WTC11 (cell line): ENCODE data around the gene LDLRAD4.

Experiments used
- ATF1 ChIP-seq: sonication (generic); formaldehyde crosslinking; IDR thresholded peaks from 2 replicates; pipeline ENCODE4 v1.8.1; 2023; ENCODE audit warnings: mild to moderate bottlenecking, moderate library complexity, missing genetic modification reagents
- FOXP1 ChIP-seq: sonication (generic); formaldehyde crosslinking; IDR thresholded peaks from 2 replicates; pipeline ENCODE4 v1.8.0; 2022; ENCODE audit warnings: missing genetic modification reagents, mild to moderate bottlenecking, moderate library complexity, borderline replicate concordance
- GABPB1 ChIP-seq: sonication (generic); formaldehyde crosslinking; IDR thresholded peaks from 2 replicates; pipeline ENCODE4 v1.8.1; 2023; ENCODE audit warnings: mild to moderate bottlenecking, missing genetic modification reagents
- OVOL2 ChIP-seq: fragments of 250-450 bp; sonication (Bioruptor Pico); IDR thresholded peaks from 2 replicates; pipeline ENCODE4 v1.9.0; 2021; ENCODE audit warnings: mild to moderate bottlenecking, borderline replicate concordance
- RELA ChIP-seq: sonication (generic); formaldehyde crosslinking; IDR thresholded peaks from 2 replicates; pipeline ENCODE4 v1.8.1; 2022; ENCODE audit warnings: missing genetic modification reagents, mild to moderate bottlenecking, borderline replicate concordance
- TF ChIP-seq, protein P1 (sequence below): fragments of 200-600 bp; IDR thresholded peaks from 2 replicates; pipeline ENCODE4 v1.8.0; 2022; ENCODE audit warnings: antibody characterized with exemption
- TF ChIP-seq, protein P2 (sequence below): sonication (generic); formaldehyde crosslinking; conservative IDR thresholded peaks from 2 replicates; pipeline ENCODE4 v1.8.1; 2023; ENCODE audit warnings: mild to moderate bottlenecking, low read depth, missing genetic modification reagents, moderate library complexity
- TF ChIP-seq, protein P3 (sequence below): fragments of 250-450 bp; sonication (Bioruptor Pico); IDR thresholded peaks from 2 replicates; pipeline ENCODE4 v1.8.0; 2021; ENCODE audit warnings: mild to moderate bottlenecking
- TF ChIP-seq, protein P4 (sequence below): sonication (generic); formaldehyde crosslinking; IDR thresholded peaks from 2 replicates; pipeline ENCODE4 v1.8.0; 2022; ENCODE audit warnings: mild to moderate bottlenecking, missing genetic modification reagents
- TF ChIP-seq, protein P5 (sequence below): sonication (generic); formaldehyde crosslinking; IDR thresholded peaks from 2 replicates; pipeline ENCODE4 v1.8.0; 2023; ENCODE audit warnings: missing genetic modification reagents
- TF ChIP-seq, protein P6 (sequence below): sonication (generic); formaldehyde crosslinking; IDR thresholded peaks from 2 replicates; pipeline ENCODE4 v1.8.1; 2023; ENCODE audit warnings: mild to moderate bottlenecking, missing genetic modification reagents, moderate library complexity
- TF ChIP-seq, protein P7 (sequence below): sonication (generic); formaldehyde crosslinking; IDR thresholded peaks from 2 replicates; pipeline ENCODE4 v1.8.1; 2022; ENCODE audit warnings: low read depth, mild to moderate bottlenecking, moderate library complexity, missing genetic modification reagents, borderline replicate concordance

DNA sequence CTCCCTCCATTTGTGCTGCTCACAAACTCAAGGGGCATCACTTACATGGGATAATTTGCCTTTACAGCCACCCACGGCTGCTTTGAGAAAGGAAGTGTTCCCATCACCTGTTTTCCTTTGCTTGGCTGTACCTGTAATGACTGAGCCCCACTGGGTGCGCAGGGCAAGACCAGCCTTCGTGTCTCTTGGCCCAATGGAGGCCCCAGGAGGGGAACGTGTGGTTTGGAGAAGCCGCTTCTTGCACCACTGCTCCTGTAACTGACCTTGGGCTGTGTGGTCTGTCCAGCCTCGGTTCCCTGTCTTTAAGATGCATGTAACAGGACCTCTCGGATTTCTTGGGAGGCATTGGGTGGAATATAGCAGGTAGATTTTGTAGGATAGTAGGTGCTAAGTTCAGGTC is 41.1 kb downstream of the LDLRAD4 start:
- TF ChIP-seq, protein P1, sequence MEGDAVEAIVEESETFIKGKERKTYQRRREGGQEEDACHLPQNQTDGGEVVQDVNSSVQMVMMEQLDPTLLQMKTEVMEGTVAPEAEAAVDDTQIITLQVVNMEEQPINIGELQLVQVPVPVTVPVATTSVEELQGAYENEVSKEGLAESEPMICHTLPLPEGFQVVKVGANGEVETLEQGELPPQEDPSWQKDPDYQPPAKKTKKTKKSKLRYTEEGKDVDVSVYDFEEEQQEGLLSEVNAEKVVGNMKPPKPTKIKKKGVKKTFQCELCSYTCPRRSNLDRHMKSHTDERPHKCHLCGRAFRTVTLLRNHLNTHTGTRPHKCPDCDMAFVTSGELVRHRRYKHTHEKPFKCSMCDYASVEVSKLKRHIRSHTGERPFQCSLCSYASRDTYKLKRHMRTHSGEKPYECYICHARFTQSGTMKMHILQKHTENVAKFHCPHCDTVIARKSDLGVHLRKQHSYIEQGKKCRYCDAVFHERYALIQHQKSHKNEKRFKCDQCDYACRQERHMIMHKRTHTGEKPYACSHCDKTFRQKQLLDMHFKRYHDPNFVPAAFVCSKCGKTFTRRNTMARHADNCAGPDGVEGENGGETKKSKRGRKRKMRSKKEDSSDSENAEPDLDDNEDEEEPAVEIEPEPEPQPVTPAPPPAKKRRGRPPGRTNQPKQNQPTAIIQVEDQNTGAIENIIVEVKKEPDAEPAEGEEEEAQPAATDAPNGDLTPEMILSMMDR: no peak
- TF ChIP-seq RELA (CRISPR knock-in tag) (no peak), ATF1 (CRISPR knock-in tag) (no peak), FOXP1 (no peak), OVOL2 (CRISPR knock-in tag) (no peak), GABPB1 (CRISPR knock-in tag) (no peak)
- TF ChIP-seq, protein P2, sequence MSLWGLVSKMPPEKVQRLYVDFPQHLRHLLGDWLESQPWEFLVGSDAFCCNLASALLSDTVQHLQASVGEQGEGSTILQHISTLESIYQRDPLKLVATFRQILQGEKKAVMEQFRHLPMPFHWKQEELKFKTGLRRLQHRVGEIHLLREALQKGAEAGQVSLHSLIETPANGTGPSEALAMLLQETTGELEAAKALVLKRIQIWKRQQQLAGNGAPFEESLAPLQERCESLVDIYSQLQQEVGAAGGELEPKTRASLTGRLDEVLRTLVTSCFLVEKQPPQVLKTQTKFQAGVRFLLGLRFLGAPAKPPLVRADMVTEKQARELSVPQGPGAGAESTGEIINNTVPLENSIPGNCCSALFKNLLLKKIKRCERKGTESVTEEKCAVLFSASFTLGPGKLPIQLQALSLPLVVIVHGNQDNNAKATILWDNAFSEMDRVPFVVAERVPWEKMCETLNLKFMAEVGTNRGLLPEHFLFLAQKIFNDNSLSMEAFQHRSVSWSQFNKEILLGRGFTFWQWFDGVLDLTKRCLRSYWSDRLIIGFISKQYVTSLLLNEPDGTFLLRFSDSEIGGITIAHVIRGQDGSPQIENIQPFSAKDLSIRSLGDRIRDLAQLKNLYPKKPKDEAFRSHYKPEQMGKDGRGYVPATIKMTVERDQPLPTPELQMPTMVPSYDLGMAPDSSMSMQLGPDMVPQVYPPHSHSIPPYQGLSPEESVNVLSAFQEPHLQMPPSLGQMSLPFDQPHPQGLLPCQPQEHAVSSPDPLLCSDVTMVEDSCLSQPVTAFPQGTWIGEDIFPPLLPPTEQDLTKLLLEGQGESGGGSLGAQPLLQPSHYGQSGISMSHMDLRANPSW (CRISPR knock-in tag): no peak
- TF ChIP-seq, protein P3, sequence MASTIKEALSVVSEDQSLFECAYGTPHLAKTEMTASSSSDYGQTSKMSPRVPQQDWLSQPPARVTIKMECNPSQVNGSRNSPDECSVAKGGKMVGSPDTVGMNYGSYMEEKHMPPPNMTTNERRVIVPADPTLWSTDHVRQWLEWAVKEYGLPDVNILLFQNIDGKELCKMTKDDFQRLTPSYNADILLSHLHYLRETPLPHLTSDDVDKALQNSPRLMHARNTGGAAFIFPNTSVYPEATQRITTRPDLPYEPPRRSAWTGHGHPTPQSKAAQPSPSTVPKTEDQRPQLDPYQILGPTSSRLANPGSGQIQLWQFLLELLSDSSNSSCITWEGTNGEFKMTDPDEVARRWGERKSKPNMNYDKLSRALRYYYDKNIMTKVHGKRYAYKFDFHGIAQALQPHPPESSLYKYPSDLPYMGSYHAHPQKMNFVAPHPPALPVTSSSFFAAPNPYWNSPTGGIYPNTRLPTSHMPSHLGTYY (CRISPR knock-in tag): no peak
- TF ChIP-seq, protein P4, sequence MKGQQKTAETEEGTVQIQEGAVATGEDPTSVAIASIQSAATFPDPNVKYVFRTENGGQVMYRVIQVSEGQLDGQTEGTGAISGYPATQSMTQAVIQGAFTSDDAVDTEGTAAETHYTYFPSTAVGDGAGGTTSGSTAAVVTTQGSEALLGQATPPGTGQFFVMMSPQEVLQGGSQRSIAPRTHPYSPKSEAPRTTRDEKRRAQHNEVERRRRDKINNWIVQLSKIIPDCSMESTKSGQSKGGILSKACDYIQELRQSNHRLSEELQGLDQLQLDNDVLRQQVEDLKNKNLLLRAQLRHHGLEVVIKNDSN (CRISPR knock-in tag): no peak
- TF ChIP-seq, protein P5, sequence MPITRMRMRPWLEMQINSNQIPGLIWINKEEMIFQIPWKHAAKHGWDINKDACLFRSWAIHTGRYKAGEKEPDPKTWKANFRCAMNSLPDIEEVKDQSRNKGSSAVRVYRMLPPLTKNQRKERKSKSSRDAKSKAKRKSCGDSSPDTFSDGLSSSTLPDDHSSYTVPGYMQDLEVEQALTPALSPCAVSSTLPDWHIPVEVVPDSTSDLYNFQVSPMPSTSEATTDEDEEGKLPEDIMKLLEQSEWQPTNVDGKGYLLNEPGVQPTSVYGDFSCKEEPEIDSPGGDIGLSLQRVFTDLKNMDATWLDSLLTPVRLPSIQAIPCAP (CRISPR knock-in tag): no peak
- TF ChIP-seq, protein P6, sequence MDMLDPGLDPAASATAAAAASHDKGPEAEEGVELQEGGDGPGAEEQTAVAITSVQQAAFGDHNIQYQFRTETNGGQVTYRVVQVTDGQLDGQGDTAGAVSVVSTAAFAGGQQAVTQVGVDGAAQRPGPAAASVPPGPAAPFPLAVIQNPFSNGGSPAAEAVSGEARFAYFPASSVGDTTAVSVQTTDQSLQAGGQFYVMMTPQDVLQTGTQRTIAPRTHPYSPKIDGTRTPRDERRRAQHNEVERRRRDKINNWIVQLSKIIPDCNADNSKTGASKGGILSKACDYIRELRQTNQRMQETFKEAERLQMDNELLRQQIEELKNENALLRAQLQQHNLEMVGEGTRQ: no peak
- TF ChIP-seq, protein P7, sequence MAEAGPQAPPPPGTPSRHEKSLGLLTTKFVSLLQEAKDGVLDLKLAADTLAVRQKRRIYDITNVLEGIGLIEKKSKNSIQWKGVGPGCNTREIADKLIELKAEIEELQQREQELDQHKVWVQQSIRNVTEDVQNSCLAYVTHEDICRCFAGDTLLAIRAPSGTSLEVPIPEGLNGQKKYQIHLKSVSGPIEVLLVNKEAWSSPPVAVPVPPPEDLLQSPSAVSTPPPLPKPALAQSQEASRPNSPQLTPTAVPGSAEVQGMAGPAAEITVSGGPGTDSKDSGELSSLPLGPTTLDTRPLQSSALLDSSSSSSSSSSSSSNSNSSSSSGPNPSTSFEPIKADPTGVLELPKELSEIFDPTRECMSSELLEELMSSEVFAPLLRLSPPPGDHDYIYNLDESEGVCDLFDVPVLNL: no peak
